Measurements from ENCODE around the gene OBP2A.

OBP2A gene

DNA sequence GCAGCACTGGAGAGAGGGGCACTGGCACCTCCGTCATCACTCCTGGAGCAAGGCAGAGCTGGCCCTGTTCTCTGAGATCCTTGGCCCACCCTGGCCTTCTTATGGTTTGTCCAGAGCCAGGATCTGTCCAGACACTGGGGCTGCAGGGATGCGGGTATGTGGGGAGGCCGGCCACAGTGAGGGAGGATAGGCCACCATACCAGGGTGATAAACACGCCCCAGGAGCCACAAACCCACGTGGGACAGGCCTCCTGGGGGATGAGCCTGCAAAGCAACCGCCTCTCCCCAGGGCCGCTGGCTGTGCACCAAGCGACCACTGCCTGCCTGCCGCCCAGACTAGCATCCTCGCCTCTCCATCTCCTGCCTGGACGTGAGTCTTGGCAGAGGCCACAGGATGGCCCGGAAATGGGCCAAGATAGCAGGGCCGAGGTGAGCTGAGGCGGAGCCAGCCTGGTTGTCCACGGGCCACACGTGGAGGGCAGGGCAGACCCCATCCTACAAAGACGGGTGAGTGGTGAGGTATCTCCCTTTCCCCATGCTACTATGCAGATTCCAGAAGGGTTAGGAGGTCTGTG, 4.5 kb downstream of the OBP2A start:
- ChIA-PET CTCF (no interaction called here), POLR2A (no interaction called here)
- TF ChIP-seq FOXK2 (IDR thresholded peaks at IDR 0.05) (no peak), ARNT (IDR thresholded peaks at IDR 0.05) (no peak), ZNF384 (IDR thresholded peaks at IDR 0.05) (no peak), BHLHE40 (IDR thresholded peaks at IDR 0.05; ENCODE audit: borderline replicate concordance) (no peak), L3MBTL2 (conservative IDR thresholded peaks at IDR 0.05) (no peak), NFRKB (IDR thresholded peaks at IDR 0.05) (no peak), SUZ12 (IDR thresholded peaks at IDR 0.05) (no peak), SP1 (IDR thresholded peaks at IDR 0.05) (no peak), ELF4 (IDR thresholded peaks at IDR 0.05) (no peak), FOXM1 (IDR thresholded peaks at IDR 0.05; ENCODE audit: borderline replicate concordance) (no peak), HDGF (IDR thresholded peaks at IDR 0.05; ENCODE audit: borderline replicate concordance) (no peak), TARDBP (IDR thresholded peaks at IDR 0.05) (no peak)
- TF ChIP-seq, protein P1, sequence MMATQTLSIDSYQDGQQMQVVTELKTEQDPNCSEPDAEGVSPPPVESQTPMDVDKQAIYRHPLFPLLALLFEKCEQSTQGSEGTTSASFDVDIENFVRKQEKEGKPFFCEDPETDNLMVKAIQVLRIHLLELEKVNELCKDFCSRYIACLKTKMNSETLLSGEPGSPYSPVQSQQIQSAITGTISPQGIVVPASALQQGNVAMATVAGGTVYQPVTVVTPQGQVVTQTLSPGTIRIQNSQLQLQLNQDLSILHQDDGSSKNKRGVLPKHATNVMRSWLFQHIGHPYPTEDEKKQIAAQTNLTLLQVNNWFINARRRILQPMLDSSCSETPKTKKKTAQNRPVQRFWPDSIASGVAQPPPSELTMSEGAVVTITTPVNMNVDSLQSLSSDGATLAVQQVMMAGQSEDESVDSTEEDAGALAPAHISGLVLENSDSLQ (IDR thresholded peaks at IDR 0.05) = no peak
- no peak for DNase-seq (ENCODE audit: extremely low spot score)

DNA sequence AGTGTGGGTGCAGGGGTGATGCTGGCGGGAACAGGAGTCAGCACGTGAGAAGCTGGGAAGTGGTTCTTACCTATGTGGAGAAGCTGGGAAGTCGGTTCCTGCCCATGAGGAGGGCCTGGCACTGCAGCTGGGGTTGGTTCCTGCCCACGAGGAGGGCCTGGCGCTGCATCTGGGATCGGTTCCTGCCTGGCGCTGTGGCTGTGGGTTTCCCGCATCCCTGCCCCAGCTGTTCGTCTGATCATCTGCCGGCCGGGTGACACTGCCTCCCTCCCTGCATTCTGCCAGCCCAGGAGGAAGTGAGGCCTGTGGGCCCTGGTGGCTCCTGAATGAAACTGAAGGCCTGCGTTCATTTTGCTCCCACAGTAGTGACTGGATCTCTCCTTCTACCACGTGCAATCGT, 5.1 kb downstream of the OBP2A start:
- DNase-seq (ENCODE audit: extremely low spot score) = no peak
- POLR2A ChIA-PET = no interaction called here
- no peak for TF ChIP-seq ARNT (IDR thresholded peaks at IDR 0.05)
- TF ChIP-seq, protein P1 (IDR thresholded peaks at IDR 0.05) = no peak
- no peak for TF ChIP-seq ZNF384 (IDR thresholded peaks at IDR 0.05)
- no peak for TF ChIP-seq SP1 (IDR thresholded peaks at IDR 0.05)
- no peak for TF ChIP-seq BHLHE40 (IDR thresholded peaks at IDR 0.05; ENCODE audit: borderline replicate concordance)
- TF ChIP-seq FOXA1 (IDR thresholded peaks at IDR 0.05) = no peak
- TF ChIP-seq NFRKB (IDR thresholded peaks at IDR 0.05) = no peak
- TF ChIP-seq FOXM1 (IDR thresholded peaks at IDR 0.05; ENCODE audit: borderline replicate concordance) = no peak
- no peak for TF ChIP-seq HDGF (IDR thresholded peaks at IDR 0.05; ENCODE audit: borderline replicate concordance)
- TF ChIP-seq L3MBTL2 (conservative IDR thresholded peaks at IDR 0.05) = no peak
- TF ChIP-seq TARDBP (IDR thresholded peaks at IDR 0.05) = no peak
- no peak for TF ChIP-seq CTBP1 (IDR thresholded peaks at IDR 0.05; ENCODE audit: borderline replicate concordance)
- no peak for TF ChIP-seq SUZ12 (IDR thresholded peaks at IDR 0.05)
- TF ChIP-seq FOXK2 (IDR thresholded peaks at IDR 0.05) = no peak
- TF ChIP-seq LEF1 (IDR thresholded peaks at IDR 0.05; ENCODE audit: borderline replicate concordance) = no peak
- TF ChIP-seq ELF4 (IDR thresholded peaks at IDR 0.05) = no peak
- CTCF ChIA-PET = no interaction called here

DNA sequence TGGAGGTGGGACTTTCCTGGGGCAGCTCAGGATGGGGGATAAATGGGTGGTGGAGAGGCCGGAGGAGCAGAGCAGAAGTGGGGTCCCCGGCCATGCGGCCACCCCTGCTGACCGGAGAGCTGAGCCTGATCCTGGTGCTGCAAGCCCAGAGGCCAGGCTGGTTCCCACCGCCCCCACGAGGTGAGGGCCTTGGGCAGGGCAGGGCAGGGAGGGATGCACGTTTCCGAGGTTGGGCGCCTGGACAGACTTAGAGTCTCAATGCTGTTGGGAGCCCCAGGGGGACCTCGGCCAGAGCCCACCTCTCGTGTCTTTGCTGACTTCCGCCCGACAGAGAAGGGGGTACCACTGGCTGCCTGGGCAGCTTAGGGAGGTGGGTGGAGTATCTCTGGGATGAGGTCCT, 5.5 kb downstream of the OBP2A start:
- TF ChIP-seq L3MBTL2 (conservative IDR thresholded peaks at IDR 0.05) (no peak), FOXA1 (IDR thresholded peaks at IDR 0.05) (no peak), TARDBP (IDR thresholded peaks at IDR 0.05) (no peak), CTBP1 (IDR thresholded peaks at IDR 0.05; ENCODE audit: borderline replicate concordance) (no peak), ELF4 (IDR thresholded peaks at IDR 0.05) (no peak), LEF1 (IDR thresholded peaks at IDR 0.05; ENCODE audit: borderline replicate concordance) (no peak), BHLHE40 (IDR thresholded peaks at IDR 0.05; ENCODE audit: borderline replicate concordance) (no peak), HDGF (IDR thresholded peaks at IDR 0.05; ENCODE audit: borderline replicate concordance) (no peak), ARNT (IDR thresholded peaks at IDR 0.05) (no peak), NFRKB (IDR thresholded peaks at IDR 0.05) (no peak)
- TF ChIP-seq, protein P1 (IDR thresholded peaks at IDR 0.05) = no peak
- ChIA-PET POLR2A (no interaction called here), CTCF (no interaction called here)
- no peak for DNase-seq (ENCODE audit: extremely low spot score)

DNA sequence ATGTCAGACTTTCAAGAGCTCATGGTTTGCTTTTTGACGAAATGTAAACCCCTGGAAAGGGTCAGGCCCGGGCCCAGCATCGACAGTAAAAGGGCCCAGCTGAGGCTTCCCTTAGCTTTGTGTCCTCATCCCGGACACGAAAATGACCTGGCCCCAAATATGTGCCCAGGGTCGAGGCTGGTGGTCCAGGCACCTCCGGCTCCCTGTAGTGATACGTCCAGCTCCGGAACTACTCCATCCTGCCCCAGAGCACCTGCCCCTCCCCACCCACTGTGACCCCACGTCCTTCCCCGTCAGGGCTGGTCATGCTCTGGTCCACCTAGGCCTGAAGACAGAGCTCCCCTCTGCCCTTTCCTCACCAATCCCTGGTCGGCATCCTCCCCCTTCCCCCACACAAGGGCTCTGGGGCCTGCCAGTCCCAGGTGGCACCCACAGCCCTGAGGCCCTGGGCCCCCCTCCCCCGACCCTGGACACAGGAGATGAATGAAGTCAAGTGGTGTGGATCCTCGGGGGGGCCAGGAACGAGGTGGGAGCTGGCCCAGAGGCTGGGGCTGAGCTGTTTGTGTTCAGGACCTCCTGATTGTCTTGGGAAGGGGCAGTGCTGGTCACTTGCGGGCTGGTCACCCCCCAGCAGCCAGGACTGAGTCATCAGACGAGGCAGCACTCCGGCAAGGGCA, 6.2 kb downstream of the OBP2A start:
- no peak for DNase-seq (ENCODE audit: extremely low spot score)
- TF ChIP-seq CTBP1 (IDR thresholded peaks at IDR 0.05; ENCODE audit: borderline replicate concordance) (no peak), L3MBTL2 (conservative IDR thresholded peaks at IDR 0.05) (no peak), FOXA1 (IDR thresholded peaks at IDR 0.05) (no peak), TARDBP (IDR thresholded peaks at IDR 0.05) (no peak), SP1 (IDR thresholded peaks at IDR 0.05) (no peak), NFRKB (IDR thresholded peaks at IDR 0.05) (no peak), LEF1 (IDR thresholded peaks at IDR 0.05; ENCODE audit: borderline replicate concordance) (no peak)
- TF ChIP-seq, protein P1 (IDR thresholded peaks at IDR 0.05) = no peak
- ChIA-PET POLR2A (no interaction called here), CTCF (interaction anchor here (0.6 kb wide), 1 partner anchor 11 kb away, joined by 4 read pairs; no protein-coding TSS in a partner anchor)

DNA sequence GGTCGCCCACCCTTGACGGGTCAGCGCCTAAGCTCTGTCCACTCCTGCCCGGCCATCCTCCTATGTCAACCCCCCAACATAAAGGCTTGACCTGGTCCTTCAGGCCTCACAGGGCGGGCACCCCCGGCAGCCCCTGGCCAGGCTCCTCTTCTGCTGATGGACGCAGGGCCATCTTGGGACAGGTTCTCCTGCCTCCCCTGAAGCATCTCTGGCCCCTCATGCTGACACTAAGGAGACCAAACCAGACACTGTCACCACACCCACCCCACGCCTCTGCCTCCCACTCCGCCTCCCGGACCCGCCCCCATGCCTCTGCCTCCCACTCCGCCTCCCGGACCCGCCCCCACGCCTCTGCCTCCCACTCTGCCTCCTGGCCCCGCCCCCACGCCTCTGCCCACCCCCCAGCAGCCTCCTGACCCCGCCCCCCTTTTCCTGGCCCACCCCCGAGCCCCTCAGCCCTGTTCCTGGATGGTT, 6.8 kb downstream of the OBP2A start:
- no peak for DNase-seq (ENCODE audit: extremely low spot score)
- TF ChIP-seq L3MBTL2 (conservative IDR thresholded peaks at IDR 0.05) (no peak), FOXK2 (IDR thresholded peaks at IDR 0.05) (no peak), BHLHE40 (IDR thresholded peaks at IDR 0.05; ENCODE audit: borderline replicate concordance) (no peak), NFRKB (IDR thresholded peaks at IDR 0.05) (no peak), HDGF (IDR thresholded peaks at IDR 0.05; ENCODE audit: borderline replicate concordance) (no peak), LEF1 (IDR thresholded peaks at IDR 0.05; ENCODE audit: borderline replicate concordance) (no peak), ZNF384 (IDR thresholded peaks at IDR 0.05) (no peak), SP1 (IDR thresholded peaks at IDR 0.05) (no peak), ARNT (IDR thresholded peaks at IDR 0.05) (no peak), TARDBP (IDR thresholded peaks at IDR 0.05) (no peak), SUZ12 (IDR thresholded peaks at IDR 0.05) (no peak), FOXM1 (IDR thresholded peaks at IDR 0.05; ENCODE audit: borderline replicate concordance) (no peak), ELF4 (IDR thresholded peaks at IDR 0.05) (no peak)
- ChIA-PET CTCF (no interaction called here), POLR2A (no interaction called here)

Data from HEK293T (cell line).